ENCODE results near the gene CCDC88A.
"Not testable (repeated sequence)": the region's sequence is repeated elsewhere in the genome, so short reads cannot be mapped to it uniquely, and the experiment has no call there.

CCDC88A gene

GRCh38 chr2:55334728-55335127 lies 84.9 kb downstream of the CCDC88A start:
- DNase-seq: no peak
- in situ Hi-C loops (cut with MboI; ENCODE audit: low pct_unique_long_range_greater_than_20kb, low sequenced_read_pairs): no loop called here

GRCh38 chr2:55330541-55331297 lies 88.9 kb downstream of the CCDC88A start:
- in situ Hi-C loops (cut with MboI; ENCODE audit: low pct_unique_long_range_greater_than_20kb, low sequenced_read_pairs): no loop called here
- no peak for DNase-seq

DNA sequence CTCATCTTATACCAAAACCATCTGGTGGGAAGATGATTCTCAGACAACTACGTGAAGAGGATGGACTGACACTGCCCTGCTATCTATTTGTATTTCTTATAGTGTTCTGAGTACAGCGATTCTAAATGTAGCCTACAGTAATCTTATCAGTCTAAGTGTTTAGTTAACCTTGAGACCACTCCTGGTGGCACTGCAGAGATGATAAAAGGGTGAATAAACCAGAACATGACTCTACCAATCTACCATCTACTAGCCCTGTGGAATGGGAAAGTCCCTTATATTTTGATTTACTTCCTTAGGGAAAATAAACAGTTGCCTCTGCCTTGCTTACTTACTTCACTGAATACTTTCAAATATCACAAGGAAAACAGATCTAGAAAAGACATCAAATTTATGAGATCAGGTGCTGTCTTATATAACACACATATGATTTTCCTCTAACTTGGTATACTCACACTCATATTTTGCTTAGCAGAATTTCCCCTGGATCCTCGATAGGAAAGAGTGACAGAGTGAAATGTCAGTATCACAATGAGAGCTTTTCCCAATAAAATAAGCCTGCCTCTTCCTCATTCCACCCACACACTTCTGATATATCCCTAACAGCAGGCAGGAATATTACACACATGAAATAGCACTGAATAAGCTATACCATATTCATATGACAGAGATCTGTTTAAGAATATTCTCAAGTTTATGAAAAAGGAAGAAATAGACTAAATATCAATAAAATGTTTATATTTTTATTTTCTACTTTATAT lies 92.0 kb downstream of the CCDC88A start:
- in situ Hi-C loops (cut with MboI; ENCODE audit: low pct_unique_long_range_greater_than_20kb, low sequenced_read_pairs): no loop called here
- no peak for DNase-seq

GRCh38 chr2:55314985-55315384 lies 104.7 kb downstream of the CCDC88A start:
- in situ Hi-C loops (cut with MboI; ENCODE audit: low pct_unique_long_range_greater_than_20kb, low sequenced_read_pairs): no loop called here
- DNase-seq: no peak

GRCh38 chr2:55311444-55311870 lies 108.2 kb downstream of the CCDC88A start:
- peak; percentile 6 for DNase-seq
- in situ Hi-C loops (cut with MboI; ENCODE audit: low pct_unique_long_range_greater_than_20kb, low sequenced_read_pairs): no loop called here

DNA sequence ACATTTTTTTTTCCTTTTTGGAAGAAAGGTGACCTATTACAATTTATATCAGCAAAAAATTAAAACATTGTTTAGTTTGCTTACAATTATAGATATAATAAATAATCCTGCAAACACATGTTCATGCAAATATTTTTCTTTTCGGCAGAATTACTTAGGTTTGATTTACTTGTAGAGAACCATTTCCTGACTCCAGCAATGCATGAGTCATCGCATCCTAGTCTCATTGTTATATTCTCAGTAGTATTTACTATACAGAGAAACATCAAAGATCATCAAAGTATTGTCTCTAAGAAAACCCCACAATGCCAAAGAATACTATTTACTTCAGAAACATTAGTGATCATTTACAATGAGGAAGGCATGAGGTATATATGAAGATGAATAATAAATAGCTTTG lies 110.2 kb downstream of the CCDC88A start:
- in situ Hi-C loops (cut with MboI; ENCODE audit: low pct_unique_long_range_greater_than_20kb, low sequenced_read_pairs): no loop called here
- no peak for DNase-seq

- in situ Hi-C loops (cut with MboI; ENCODE audit: low pct_unique_long_range_greater_than_20kb, low sequenced_read_pairs): no loop called here
- DNase-seq: no peak
These were observed 117.4 kb downstream of the CCDC88A start for GRCh38 chr2:55302241-55302640.

GRCh38 chr2:55301277-55301676 lies 118.4 kb downstream of the CCDC88A start:
- in situ Hi-C loops (cut with MboI; ENCODE audit: low pct_unique_long_range_greater_than_20kb, low sequenced_read_pairs): no loop called here
- DNase-seq: no peak

DNA sequence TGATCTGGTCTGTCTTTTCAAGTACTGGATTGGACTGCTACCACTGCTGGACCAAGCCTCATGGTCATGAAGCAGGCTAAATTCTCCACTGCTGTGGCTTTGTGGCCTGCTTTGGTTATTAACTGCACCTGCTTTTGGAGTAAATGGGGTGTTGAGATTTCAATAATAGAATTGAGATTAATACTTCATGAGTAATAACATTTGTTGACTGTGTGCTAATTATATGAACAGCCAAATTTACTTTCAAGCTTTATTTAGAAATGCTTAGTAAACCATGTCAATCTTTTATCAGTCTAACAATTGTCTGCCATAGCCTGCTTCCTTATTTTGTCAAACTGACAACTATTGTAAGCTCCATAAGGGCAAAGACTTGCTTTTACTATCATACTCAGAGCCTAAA lies 123.3 kb downstream of the CCDC88A start:
- in situ Hi-C loops (cut with MboI; ENCODE audit: low pct_unique_long_range_greater_than_20kb, low sequenced_read_pairs): no loop called here
- no peak for DNase-seq

- in situ Hi-C loops (cut with MboI; ENCODE audit: low pct_unique_long_range_greater_than_20kb, low sequenced_read_pairs): no loop called here
- no peak for DNase-seq
These were observed 136.6 kb downstream of the CCDC88A start for GRCh38 chr2:55283083-55283482.

DNA sequence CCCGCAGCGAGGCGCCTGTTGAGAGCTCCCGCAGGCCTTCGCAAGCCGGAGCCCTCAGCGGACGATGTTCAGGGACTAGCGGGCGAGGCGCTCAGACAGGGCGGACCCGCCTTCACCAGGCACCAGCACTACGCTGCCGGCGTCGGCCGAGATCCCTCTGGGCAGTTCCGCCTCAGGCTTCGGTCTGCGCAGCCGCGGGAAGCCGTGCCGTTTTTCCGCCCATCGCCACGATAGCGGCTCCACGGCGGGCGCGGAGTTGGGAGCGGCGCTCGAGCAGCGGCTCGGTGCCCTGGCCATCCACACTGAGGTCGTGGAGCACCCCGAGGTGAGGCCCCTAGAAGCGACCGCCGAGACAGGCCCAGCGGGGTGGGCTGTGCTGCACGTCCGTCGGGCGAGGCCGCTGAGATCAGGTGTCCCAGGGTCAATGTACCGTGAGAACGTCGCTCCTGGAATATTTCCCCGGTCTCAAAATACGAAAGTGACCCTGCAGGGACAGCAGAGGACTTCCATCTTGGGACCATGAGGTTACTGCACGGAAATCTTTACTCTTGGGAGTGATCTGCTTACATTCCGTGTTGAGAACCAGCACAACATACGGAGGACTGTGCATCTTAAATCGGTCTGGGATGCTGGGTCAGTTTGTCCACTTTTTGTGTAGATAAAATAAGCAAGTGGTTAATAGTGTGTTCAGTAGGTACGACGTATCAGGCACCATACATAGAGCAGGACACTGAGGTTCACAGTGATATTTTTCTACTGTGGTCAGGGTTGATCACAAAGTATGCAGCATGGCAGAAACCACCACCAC lies 137.3 kb downstream of the CCDC88A start:
- DNase-seq: peak; percentile 88
- in situ Hi-C loops (cut with MboI; ENCODE audit: low pct_unique_long_range_greater_than_20kb, low sequenced_read_pairs): no loop called here

DNA sequence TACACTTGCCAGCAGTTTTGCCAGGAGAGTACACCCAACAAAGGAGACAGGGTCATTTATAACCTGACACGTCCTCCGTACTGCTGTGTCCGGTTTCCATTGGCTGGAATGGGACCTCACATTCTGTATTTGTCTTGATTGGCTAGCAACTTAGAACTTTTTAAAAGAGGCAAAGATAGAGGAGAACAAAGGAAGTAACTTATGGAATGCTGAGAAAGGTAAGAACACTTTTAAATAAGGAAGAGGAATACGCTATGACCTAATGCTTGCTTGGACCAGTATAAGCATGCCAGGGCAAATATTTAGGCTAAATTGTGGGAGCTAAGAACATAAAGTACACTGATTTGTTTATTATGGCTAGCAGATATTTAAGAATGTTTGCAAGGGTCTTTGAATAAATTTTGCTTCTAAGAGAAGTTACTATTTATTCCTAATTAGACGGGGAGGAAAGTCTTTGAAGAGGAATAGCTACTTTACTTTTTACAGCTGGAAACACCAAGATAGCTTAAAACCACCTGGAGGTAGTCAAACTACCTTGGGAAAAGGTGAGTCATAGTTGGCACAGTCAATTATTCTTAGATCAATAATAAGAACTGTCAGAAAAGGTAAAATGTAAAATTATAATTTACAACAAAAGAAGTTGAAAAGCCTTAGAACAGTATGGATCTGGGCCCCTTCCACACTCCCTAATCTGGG lies 138.7 kb downstream of the CCDC88A start:
- in situ Hi-C loops (cut with MboI; ENCODE audit: low pct_unique_long_range_greater_than_20kb, low sequenced_read_pairs); DNase-seq: not testable (repeated sequence)

DNA sequence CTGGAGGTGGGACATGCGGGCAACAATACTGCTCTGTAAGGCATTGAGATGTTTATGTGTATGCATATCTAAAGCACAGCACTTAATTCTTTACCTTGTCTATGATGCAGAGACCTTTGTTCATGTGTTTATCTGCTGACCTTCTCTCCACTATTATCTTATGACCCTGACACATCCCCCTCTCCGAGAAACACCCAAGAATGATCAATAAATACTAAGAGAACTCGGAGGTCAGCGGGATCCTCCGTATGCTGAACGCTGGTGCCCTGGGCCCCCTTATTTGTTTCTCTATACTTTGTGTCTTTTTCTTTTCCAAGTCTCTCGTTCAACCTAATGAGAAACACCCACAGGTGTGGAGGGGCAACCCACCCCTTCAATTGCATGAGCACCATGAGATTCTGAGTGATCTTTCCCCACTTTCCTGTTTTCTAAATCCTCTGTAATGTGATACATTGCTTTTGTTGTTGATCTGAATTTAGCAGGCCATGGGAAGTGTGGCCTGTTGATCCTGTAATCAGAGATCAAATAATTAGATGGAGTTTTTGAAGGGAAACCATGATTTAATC lies 139.7 kb downstream of the CCDC88A start:
- in situ Hi-C loops (cut with MboI; ENCODE audit: low pct_unique_long_range_greater_than_20kb, low sequenced_read_pairs); DNase-seq: not testable (repeated sequence)

GRCh38 chr2:55279214-55279835 lies 140.3 kb downstream of the CCDC88A start:
- DNase-seq; in situ Hi-C loops (cut with MboI; ENCODE audit: low pct_unique_long_range_greater_than_20kb, low sequenced_read_pairs): not testable (repeated sequence)

- in situ Hi-C loops (cut with MboI; ENCODE audit: low pct_unique_long_range_greater_than_20kb, low sequenced_read_pairs): no loop called here
- no peak for DNase-seq
These were observed 142.3 kb downstream of the CCDC88A start for GRCh38 chr2:55277310-55277709.

GRCh38 chr2:55274346-55274745 lies 145.3 kb downstream of the CCDC88A start:
- in situ Hi-C loops (cut with MboI; ENCODE audit: low pct_unique_long_range_greater_than_20kb, low sequenced_read_pairs); DNase-seq: not testable (repeated sequence)

GRCh38 chr2:55269645-55269990 lies 150.0 kb downstream of the CCDC88A start:
- DNase-seq: no peak
- in situ Hi-C loops (cut with MboI; ENCODE audit: low pct_unique_long_range_greater_than_20kb, low sequenced_read_pairs): no loop called here

- in situ Hi-C loops (cut with MboI; ENCODE audit: low pct_unique_long_range_greater_than_20kb, low sequenced_read_pairs): no loop called here
- DNase-seq: peak; percentile 95
These were observed 150.6 kb downstream of the CCDC88A start, which contains the start of gene MTIF2 for GRCh38 chr2:55268907-55269644. Gene MTIF2 (minus strand): TSS chr2:55269231. CDS start chr2:55263858, 5,373 bp downstream.

Data from KBM-7 (cell line).